Renal cortical epithelial cell (primary cell): Measurements from ENCODE around the gene BRSK1. TPM values are rescaled to one million over a fixed set of nuclear protein-coding genes. Genes with fewer than 3 reads are reported as not detected.

Experiments used
- DNase-seq: peaks from one replicate; pipeline ENCODE4 v3.0.0-alpha.2; 2011; ENCODE audit warnings: low read depth
- total RNA-seq: library from RNA; depleted of rRNA; stranded (reverse); fragments of >200 nt; gene quantifications from 2 replicates; pipeline ENCODE4 v1.2.3, GENCODE V29; 2014

The BRSK1 gene
- total RNA-seq, 1 donor from 2014 or later: 4.5 TPM

GRCh38 chr19:55329791-55330190 lies 46.0 kb downstream of the BRSK1 start:
- peak; percentile 49 for DNase-seq

GRCh38 chr19:55333870-55334269 lies 50.1 kb downstream of the BRSK1 start:
- peak; percentile 51 for DNase-seq

- no peak for DNase-seq
Measured at GRCh38 chr19:55336101-55336500, 52.3 kb downstream of the BRSK1 start.

- DNase-seq: peak; percentile 100
Measured at GRCh38 chr19:55339105-55339888, 55.5 kb downstream of the BRSK1 start, which contains the start of gene KMT5C. KMT5C (plus strand) TSS chr19:55339876; CDS start chr19:55341937, 2,061 bp downstream.

DNA sequence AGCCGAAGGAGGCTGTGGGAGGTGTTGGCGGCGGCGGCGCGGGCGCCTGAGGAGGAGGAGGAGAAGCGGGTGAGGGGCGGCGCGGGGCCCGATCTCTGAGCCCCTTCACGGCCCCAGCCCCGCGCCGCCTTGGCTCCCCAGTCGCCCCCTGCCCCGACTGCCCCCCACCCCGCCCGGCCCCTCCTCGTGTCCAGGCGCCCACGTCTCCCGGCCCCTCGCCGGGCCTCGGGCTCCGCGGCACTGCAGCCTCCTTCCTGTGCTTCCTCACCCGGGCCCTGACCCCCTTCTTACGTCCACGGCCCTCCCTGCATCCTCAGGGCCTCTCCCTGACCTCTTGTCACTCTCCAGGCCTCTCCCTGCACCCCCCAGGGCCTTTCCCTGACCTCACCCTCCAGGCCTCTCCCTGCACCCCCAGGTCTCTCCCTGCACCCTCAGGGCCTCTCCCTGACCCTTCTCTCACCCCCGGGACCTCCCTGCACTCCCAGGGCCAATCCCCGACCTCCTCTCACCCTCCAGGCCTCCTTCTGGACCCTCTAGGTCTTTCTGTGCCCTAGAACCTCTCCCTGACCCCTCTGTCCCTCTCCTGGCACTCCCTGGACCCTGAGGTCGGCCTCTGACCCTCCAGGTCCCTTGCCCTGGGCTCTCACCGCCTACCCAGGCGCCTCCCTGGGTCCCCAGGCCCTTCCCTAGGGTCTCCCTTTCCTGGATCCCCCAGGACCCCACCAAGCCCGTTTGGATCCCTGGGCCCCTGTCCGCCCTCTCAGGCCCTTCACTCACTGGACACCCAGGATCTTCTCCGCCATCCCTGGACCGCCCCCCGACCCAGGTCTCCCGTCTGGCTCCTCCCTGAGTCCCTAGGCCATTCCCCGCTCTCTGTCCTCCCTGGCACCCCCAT lies 56.3 kb downstream of the BRSK1 start:
- no peak for DNase-seq

- no peak for DNase-seq
Measured at GRCh38 chr19:55340784-55341147, 57.0 kb downstream of the BRSK1 start.

DNA sequence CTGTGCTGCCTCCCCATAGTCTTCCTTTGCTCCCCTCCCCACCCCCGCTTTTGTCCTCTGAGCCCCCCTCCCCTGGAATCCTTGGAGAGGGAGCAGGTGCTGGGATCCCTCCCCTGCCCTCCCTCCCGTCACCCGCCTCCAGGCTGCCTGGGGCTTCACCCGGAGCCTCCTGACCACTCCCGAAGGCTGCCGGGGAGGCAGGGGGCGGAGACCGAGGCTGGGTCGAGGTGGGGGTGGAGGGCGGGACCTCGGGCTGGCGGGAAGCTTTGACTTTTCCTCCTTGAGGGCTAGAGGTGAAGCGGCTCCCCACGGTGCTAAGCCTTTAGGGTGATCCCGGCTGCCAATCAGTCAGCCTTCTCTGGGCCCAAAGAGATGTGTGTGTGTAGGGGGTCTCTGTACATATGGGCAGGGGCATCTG lies 57.4 kb downstream of the BRSK1 start:
- DNase-seq: peak; percentile 37

- DNase-seq: no peak
Measured at GRCh38 chr19:55341595-55342531, 58.1 kb downstream of the BRSK1 start.

DNA sequence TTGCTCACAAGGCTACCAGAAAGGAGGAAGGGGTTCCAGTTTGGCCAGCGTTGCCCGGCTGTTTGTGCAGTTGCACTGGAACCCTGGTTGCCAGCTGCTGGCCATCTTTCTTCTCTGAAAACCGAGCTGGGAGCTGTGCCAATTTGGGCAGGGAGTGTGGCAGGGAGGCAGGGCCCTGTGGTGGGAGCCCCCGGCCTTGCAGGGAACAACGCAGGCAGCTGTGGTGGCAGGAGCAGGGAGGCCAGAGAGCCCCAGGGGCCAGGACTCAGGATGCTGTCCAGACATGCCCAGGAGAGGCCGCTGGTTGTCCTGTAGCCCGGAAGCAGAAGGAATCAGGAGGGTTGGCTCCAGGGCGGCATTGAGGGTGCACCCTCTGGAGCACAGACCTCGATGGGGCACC lies 60.6 kb downstream of the BRSK1 start:
- DNase-seq: no peak

DNA sequence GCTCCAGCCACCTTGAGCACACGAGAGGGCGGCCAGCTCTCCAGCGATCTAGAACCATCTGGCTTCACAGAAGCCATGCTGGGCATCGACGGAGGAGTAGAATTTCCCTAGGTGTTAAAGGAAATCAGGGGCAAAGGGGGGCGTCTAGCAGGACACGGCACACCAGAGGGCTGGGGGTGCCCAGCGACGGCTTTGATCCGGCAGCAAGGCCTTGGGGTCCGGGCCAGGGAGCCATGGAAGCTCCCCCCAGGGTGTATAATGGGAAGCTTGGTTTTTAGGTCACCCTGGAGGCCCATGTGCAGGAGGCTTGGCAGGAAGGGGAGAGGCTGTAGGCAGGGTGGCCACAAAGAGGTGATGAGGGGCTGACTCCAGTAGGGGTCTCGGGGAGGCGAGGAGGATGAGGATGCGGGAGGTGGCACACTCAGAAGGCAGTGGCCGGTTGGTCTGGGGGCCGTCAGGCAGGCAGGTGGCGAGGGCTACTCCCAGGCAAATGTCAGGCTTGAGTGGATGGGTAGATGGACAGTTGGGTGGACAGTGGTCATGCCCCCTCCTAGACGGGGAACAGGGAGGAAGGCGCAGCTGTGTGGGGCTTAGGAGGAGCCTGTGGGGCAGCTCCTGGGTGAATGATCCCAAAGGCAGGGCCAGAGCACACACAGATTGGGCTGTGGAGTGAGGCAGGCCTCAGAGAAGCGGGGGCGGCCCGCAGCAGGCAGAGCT lies 61.5 kb downstream of the BRSK1 start:
- no peak for DNase-seq

- no peak for DNase-seq
Measured at GRCh38 chr19:55345818-55346724, 62.3 kb downstream of the BRSK1 start.

GRCh38 chr19:55346725-55347441 lies 63.1 kb downstream of the BRSK1 start:
- DNase-seq: no peak

- no peak for DNase-seq
Measured at GRCh38 chr19:55347442-55348009, 63.7 kb downstream of the BRSK1 start.

DNA sequence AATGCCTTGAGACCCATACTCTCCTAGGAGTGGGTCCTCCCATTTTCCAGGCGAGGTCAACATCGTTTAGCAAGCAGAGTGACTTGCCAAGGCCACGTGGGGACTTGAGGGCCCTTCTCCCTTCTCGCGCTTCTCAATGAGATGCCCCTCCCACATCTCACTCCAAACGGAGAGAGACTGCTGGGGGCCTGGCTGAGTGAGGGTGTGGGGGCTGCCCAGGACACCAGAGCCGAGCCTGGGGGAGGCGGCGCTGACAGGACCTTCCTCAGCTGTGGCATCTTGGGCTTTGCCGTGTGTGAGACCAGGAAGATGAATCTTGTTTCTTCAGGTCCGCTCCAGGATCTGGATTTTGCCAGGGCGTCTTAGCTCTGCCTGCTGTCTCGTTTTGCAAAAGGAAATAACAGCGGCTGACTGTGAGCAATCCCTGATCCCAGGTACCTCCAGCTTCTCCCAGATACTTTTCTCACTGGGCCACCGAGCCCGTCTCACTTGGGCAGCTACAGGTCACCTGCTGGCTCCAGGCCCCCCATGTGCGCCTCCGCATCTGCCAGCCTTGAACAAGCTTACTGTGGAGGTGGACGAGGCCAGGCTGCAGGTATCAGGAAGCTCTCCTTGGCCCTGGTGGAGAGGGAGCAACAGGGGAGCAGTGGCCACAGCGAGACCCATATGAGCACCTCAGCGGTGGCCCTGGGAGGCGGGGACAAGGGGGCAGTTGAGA lies 64.7 kb downstream of the BRSK1 start:
- DNase-seq: no peak

DNA sequence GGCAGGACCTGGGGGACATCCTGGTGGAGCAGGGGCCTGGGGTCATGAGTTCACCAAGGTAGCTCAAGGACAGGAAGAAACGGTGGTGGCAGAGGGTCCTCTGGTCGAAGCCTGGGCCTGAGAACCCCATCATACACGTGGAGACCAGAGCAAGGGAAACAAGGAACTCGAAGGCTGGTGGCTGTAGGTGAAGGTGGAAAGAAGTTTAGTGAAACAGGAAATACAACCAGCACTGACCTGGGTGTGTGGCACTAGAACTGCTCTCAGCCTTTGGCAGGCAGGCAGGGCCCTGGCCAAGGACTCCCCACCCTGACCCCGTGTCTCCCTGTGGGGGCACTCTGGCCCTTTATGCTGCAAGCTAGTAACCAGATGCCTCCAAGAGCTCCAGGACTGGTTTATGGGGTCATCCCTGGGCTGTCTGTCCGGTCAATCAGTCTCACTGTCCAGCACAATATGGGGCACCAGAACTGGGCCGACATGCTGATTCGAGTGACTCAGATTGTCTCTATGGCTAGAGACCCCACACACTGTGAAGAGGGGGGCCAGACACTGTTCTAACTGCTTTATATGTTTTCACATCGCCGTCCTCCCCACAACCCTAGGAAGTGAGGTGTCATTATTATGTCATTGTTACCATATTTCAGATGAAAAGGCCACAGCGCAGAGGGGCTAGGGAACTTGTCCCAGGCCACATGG lies 67.0 kb downstream of the BRSK1 start:
- no peak for DNase-seq

- no peak for DNase-seq
Measured at GRCh38 chr19:55352040-55352439, 68.2 kb downstream of the BRSK1 start.

- no peak for DNase-seq
Measured at GRCh38 chr19:55352549-55353145, 68.8 kb downstream of the BRSK1 start.
